GM10847 (cell line): ENCODE data around the gene ABCC11.

ENCODE experiments used
- POLR2A ChIP-seq: IDR thresholded peaks from 2 replicates; pipeline ENCODE4 v1.6.1; 2011; ENCODE audit not compliant: insufficient read length; ENCODE audit errors: extremely low read depth

Gene ABCC11

DNA sequence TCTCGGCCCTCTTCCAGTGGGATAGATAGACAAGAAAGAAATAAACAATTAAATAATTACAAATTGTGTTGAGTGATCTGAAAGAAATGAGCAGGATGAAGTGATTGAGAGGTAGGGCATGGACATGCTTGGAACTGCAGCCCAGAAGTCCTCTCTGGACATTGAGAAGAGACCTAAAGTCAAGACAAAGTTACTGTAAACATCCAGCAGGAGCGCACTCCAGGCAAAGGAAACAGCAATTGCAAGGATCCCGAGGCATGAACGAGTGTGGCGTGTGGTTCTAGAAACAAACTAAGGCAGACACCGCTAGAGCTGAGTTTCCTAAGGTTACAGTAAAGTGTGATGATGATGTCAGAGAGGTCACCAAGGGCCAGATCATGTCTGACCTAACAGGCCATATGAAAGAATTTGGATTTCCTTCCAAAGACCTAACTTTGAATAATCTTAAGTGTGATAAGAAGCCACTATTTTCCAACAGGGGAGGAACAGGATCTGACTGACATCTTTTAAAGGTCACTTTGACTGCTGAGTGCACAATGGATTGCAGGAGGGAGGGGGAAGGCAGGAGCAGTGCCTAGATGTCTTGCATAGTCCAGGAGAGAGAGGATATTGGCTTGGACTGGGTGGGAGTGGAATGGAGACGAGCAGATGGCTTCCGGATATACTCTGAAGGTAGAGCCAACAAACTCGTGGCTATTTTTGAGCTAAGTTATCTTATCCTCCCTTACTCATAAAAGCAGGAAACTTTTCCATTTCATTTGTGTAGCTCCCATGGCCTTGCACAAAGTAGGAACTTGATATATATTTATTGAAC is 110.6 kb downstream of the ABCC11 start:
- no peak for TF ChIP-seq POLR2A

DNA sequence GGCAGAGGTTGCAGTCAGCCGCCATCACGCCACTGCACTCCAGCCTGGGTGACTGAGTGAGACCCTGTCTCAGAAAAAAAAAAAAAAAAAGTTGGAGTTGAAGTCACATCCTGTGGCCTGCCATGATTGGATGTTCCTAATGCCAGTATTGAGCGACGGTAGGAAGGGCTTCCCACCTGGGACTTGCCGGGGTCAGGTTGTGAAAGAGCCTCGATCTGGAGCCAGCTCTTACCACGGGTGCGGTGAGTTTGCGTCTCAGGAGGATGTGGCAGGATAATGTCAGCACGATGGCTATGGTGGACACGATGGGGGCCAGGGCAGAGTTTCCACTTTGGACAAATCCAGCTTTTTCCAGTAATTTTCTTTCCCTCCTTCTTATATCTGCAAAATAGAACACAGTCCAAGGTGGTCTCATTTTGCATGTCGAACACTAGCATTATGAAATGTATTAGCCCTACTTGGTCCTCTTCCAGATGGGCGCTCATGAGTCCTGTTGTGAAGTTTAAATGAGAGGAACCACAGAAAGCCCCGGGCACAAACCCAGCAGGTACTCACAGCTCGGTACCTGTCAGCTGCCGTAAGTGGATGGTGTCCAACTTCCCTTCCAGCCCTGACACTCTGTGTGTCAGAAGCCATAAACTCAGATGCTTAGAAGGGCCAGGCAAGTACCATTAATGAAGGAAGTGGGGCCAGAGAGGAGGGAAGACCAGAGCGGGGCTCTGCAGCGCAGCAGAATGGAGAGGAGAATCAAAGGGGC is 113.7 kb downstream of the ABCC11 start:
- no peak for TF ChIP-seq POLR2A

DNA sequence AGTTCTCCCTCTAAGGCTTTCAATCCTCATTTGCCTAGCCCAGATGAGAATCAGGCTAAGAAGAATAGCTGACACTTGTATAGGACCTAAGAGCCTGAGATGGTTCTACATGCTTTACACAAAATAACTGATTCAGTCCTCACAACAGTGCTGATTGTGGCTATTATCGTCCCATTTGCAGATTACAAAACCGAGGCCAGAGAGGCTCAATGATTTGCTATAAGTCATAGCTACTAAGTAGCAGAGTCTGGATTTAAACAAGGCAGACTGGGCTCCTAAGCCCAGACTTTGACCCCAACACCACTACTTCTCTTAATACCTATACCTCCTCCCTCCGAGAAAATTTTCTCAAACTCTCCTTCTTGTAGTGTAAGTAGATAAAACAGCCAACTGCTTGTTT is 114.6 kb downstream of the ABCC11 start:
- no peak for TF ChIP-seq POLR2A

DNA sequence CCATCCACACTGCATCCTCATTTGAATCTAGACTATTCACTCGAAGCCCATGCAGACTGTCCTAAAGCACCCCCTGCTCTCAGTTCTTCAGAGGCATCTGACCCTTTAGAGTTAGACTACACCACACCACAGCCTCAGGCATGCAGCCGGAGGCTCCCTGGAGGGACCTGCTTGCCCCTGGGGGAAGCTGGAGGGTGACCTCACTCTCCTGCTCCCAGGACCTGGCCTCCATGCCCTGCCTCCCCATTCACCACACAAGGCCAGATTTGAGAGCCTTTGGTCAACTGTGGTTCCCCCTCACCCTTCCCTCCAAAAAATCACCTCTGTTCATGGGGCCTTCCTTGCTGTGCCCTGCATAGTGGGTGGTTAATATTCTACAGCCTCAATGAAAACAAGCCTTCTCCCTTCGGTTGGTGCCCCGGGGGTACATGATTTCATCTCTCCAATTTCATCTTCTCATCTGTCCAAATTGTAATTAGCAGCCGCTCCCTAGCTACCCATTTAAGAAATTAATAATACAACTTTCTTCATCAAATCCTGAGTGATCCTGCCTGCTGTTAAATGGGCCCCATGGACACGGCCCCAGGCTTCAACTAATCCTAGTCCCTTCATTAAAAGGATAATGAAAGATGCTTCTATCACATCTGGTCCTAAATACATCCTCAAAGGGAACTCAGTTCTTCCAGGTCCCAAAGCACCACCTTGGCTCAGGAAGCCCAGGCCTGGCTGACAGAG is 116.0 kb downstream of the ABCC11 start:
- no peak for TF ChIP-seq POLR2A

DNA sequence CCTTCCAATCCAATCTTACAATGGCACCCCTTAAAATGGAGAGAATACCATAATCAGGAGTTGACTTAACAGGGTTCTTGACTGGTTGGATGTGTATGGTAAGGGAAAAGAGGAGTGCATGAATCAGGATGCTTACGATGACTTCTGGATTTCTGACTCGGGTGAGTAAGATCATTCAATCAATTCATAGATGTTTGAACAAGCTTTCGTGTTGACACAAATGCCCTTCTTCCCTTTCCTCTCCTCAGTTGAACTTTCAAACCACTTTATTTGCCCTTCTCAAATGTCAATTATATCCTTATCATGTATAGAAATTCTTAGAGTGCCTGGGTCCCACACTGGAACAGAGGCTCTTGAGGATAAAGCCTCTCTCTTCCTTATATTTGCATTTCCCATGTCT is 117.4 kb downstream of the ABCC11 start:
- no peak for TF ChIP-seq POLR2A

GRCh38 chr16:48128769-48129168 is 118.6 kb downstream of the ABCC11 start:
- TF ChIP-seq POLR2A: no peak

DNA sequence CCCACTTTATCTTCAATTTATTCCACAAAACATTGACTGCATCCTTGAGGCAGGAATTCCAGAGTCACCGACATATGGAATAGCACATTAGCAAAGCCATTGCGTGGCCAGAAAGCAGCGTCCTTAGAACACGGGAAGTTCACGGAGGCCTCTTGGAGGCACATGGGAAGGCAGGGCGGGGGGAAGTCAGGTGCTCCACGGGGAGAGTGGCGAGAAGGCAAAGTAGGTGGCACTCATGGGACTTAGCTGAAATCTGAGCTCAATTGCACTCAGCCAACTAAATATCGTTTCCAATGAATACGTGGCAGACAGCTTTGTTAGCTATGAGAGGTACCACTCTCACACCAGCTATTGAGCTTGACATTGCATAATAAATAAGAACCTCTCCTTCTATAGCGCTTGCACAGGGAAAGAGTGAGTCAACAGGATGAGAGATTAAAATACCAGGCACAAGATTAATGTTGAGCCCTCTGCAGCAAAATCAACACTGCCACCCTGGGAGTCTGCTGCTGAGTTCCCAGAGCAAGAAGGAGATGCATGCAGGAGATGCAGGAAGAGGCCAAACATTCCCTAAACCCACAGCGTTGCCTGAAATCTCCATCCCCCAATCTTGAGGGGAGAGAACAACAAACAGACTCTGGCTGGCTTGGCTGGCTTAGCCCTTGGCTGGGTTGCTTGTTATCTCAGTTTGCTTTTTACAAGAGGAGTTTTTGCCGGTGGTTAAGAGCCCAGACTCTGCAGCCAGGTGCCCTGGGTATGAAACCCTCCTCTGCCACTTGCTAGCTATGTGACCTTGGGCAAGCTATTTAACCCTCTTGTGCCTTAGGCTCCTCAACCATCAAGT is 120.3 kb downstream of the ABCC11 start:
- no peak for TF ChIP-seq POLR2A

- TF ChIP-seq POLR2A: no peak
Observed at GRCh38 chr16:48125888-48126287, 121.5 kb downstream of the ABCC11 start.

DNA sequence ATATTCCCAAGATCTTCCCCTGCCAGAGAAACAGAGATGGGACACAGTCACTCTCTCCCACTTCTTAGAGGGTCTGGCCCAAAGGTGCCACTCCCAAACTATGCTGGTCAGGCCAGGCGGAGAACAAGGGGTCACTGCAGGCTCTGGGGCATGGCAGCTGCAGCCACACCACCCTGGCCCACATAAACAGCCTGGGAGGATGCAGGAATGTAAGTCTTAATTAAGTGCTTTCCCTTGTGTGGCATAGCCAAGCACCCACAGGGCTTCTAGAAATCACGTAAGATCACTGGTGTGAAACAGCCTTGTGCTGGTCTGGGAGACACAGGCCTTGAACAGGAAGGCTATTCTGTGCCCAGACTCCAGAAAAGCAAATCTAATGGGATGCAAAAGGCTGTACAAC is 123.1 kb downstream of the ABCC11 start:
- TF ChIP-seq POLR2A: no peak

- TF ChIP-seq POLR2A: no peak
Observed at GRCh38 chr16:48123104-48123788, 124.1 kb downstream of the ABCC11 start.

DNA sequence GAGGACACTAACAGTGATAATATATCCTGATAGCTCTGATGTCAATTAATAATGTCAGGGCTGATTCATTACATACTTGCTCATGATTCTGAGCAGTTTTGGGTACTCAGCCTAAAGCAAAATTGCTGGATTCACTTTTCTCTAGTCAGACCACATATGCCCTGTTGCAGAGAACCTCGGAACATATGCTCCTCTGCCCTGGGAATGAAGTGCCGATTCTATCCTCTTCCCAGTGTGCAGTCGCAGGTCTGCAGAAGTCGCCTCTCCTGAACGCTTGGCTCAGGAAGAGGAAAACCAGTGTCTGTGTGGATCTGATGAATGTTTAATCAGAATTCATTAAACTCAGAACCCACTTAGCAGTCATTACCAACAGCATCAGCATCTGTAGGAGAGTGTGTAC is 126.1 kb downstream of the ABCC11 start:
- TF ChIP-seq POLR2A: no peak

- TF ChIP-seq POLR2A: no peak
Observed at GRCh38 chr16:48118841-48119240, 128.5 kb downstream of the ABCC11 start.

GRCh38 chr16:48117217-48118105 is 129.9 kb downstream of the ABCC11 start:
- TF ChIP-seq POLR2A: no peak
